ENCODE data around the gene ASIC1.

DNA sequence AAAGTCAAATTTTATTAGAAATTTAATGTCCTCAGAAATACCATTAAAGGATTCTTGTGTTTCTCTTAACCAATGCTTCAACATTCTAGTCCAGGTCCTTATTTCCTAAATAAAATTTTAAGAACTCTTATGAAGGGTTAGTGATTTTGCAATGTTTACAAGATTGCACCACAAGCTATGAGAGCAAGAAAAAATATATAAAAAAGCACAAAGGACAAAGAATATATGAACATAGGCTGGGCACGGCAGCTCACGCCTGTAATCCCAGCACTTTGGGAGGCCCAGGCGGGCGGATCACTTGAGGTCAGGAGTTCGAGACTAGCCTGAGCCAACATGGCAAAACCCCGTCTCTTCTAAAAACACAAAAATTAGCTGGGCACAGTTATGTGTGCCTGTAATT is 39.8 kb upstream of the ASIC1 start:
- TF ChIP-seq RAD21 (IDR thresholded peaks at IDR 0.05; ENCODE audit: low read depth) = no peak
- no peak for TF ChIP-seq YY1 (IDR thresholded peaks at IDR 0.05; ENCODE audit: low read depth)
- TF ChIP-seq EP300 (IDR thresholded peaks at IDR 0.05; ENCODE audit: borderline replicate concordance) = no peak
- no peak for TF ChIP-seq TAF1 (IDR thresholded peaks at IDR 0.05; ENCODE audit: low read depth)
- no peak for TF ChIP-seq REST (IDR thresholded peaks at IDR 0.05; ENCODE audit: low read depth)
- no peak for TF ChIP-seq FOXM1 (IDR thresholded peaks at IDR 0.05; ENCODE audit: borderline replicate concordance, low read depth)
- no peak for TF ChIP-seq USF1 (IDR thresholded peaks at IDR 0.05)
- TF ChIP-seq CREB1 (IDR thresholded peaks at IDR 0.05; ENCODE audit: low read depth) = no peak
- TF ChIP-seq ZBTB7A (IDR thresholded peaks at IDR 0.05; ENCODE audit: low read depth) = no peak
